Right lung (tissue), 5 donors: ENCODE data around the gene EP400. TPM values are rescaled to one million over a fixed set of nuclear protein-coding genes. Genes with fewer than 3 reads are reported as not detected.

ENCODE experiments used
- DNase-seq, 2 donors: peaks; one replicate each; pipeline ENCODE4 v3.0.0-alpha.2; 2013
- polyA plus RNA-seq, 5 donors: library from polyadenylated mRNA; unstranded; fragments of 120-200 nt; gene quantifications; one replicate each; pipeline versions ENCODE4 v1.2.1 to v1.2.3, GENCODE V29; 2013; ENCODE audit warnings: inconsistent platforms in 1 of 5, low replicate concordance in 1 of 5; ENCODE audit not compliant: insufficient read length in 5 of 5, insufficient read depth in 1 of 5

The EP400 gene
- polyA plus RNA-seq, 5 donors = 34.5 to 41.0 (median 38.9) TPM

GRCh38 chr12:131986910-131987309 lies 37.2 kb downstream of the EP400 start:
- no peak for DNase-seq

- DNase-seq = no peak
Observed at GRCh38 chr12:131987552-131987951, 37.8 kb downstream of the EP400 start.

- no peak for DNase-seq
Observed at GRCh38 chr12:131988054-131988796, 38.5 kb downstream of the EP400 start.

DNA sequence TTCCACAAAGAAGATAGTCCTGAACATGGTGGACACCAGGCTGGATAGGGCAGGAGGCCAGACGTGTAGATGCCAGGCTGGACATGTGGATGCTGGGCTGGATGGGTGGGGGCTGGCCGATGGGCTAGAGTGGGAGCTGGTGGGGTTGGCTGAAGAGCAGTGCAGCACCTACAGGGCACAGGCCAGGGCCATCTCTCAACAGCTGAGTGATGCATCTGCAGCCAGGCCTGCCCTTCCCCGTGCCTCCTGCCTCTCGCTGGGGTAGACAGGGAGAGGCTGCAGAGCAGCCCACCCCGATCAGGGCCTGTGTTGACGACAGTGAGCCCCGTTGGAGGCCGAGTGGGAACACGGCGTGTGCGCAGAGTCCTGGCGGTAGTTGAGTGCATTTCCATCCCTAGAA lies 39.3 kb downstream of the EP400 start:
- DNase-seq = no peak

DNA sequence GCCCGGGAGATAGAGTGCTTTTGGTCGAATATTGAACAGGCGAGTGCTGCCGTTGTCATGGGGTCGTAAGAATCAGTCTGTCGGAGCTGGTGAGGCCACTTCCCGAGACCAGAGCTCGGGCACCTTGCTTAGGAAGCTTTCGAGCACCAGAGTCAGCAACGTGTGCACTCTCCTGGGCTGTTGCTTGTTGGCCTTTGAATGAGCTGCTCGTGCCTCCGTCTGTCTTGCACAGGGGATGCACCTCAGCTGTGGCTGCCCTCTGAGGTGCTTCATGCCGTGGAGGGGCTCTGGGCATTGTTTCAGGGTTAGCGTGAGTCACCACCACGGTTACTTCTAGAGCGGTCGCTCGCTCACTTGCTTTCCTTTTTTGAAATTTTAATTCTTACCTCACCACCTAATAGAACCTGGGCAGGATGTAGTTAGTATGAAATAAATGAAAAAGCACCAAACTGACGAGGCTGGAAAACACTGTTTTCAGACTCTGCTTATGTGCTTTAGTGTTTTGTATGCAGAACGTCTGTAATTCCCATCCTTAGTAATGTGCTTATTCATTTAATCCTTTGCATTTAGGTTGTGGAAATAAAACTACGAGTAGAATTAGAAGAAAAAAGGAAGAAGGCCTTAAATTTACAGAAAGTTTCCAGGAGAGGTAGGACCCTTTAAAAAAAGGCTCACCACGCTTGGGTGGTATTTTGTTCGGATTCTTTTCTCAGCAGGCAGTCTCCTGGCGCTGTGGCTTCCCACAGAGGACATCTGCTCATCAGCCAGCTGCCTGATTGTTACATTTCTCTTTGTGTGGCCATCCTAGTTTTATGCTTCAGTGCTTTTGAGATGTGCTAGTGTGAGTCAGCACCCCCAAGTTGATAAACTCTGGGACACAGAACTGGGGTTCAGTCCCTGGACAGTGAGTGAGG lies 40.6 kb downstream of the EP400 start:
- no peak for DNase-seq

DNA sequence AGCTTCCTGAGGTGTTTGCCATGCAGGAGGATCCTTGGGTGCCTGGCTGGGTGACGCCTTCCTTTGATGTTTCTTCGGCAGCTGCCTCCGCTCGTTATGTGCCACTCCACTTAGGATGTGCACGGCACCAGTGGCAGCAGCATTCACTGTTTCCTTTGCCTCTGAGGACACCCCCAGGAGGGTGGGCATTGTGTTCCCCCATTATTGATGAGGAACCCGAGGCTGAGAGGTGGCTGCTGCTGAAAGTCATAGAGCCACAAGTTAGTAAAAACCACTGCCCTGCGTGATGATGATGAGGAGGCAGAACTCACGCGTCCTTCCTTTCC lies 41.2 kb downstream of the EP400 start:
- no peak for DNase-seq

- no peak for DNase-seq
Observed at GRCh38 chr12:131991816-131992430, 42.2 kb downstream of the EP400 start.

DNA sequence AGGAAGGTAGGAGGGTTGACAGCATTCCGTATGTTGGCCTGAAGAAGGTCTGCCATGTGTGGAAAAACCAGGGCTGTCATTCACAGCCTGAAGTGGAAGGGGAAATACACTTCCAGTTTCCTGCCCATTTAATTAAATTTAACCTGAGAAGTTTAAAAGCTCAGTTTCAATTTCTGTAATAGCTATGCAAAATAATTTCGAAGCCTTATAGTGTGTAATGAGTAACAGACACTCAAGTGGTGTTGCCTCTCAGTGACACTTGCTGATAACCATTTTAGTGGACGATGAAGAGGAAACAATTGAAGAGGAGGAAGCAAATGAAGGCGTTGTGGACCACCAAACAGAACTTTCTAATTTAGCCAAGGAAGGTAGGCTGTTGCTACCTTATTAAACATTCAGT lies 44.8 kb downstream of the EP400 start:
- DNase-seq = no peak

DNA sequence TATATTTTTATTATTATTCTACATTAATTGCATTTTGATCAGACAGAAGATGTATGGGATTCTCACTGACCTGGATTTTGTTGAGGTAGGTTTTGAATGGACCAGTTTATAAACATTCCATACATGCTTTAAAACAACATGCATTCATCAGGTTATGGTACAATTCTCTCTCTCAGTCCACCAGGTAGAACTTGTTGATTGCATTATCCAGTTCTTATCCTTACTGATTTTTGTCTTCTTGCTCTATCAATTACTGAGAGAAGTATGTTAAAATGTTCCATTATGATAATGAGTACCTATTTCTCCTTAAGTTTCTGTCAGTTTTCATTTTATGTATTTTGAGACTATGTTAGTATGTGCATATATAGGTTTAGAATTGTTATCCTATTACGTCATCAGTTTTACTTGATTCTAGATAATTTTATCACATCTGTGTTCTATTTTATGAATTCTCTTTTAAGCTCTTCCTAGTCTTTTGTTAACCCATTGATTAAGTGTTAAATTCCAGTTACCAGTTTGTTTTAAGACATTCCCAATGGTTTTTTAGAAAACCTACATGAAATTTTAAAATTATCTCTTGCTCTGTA lies 50.6 kb downstream of the EP400 start:
- DNase-seq = no peak

- no peak for DNase-seq
Observed at GRCh38 chr12:132003846-132004245, 54.1 kb downstream of the EP400 start.

DNA sequence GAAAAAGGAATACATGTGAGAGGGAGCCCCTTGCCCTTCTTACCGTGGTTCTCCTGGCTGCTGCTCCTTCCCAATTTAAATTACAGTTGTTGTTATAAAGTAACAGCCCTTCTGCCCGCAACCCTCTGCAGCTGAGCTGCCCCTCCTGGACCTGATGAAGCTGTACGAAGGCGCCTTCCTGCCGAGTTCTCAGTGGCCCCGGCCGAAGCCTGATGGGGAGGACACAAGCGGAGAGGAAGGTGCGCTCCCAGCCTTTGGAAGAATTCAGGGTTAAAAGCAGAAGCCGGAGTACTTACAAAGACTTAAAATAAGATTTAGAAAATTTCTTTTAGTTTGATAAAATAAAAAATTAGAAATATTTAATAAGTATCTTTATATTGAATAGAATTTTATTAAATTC lies 55.2 kb downstream of the EP400 start:
- DNase-seq = no peak

DNA sequence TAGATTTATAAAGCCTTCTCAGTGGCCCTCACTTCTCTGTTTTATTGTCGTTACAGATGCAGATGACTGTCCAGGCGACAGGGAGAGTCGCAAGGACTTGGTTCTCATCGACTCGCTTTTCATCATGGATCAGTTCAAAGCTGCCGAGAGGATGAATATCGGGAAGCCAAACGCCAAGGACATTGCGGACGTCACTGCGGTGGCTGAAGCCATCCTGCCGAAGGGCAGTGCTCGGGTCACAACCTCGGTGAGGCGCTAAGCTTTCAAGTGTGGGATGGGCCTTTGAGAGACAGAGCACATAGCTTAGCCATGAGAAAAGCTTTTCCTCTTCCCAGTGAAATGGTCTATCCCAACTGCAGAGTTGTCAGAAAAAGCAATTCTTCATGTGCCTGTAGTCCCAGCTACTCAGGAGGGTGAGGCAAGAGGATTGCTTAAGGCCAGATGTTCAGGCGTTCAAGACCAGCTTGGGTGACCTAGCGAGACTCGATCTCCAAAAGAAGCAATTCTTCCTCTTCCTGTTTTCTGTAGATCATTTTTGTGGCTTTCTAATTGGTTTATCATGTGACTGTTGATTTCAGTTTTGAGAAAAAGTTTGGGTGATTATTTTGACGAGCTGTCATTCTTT lies 56.4 kb downstream of the EP400 start:
- no peak for DNase-seq

GRCh38 chr12:132007041-132007440 lies 57.3 kb downstream of the EP400 start:
- DNase-seq = no peak

GRCh38 chr12:132009336-132009859 lies 59.7 kb downstream of the EP400 start:
- DNase-seq = no peak

DNA sequence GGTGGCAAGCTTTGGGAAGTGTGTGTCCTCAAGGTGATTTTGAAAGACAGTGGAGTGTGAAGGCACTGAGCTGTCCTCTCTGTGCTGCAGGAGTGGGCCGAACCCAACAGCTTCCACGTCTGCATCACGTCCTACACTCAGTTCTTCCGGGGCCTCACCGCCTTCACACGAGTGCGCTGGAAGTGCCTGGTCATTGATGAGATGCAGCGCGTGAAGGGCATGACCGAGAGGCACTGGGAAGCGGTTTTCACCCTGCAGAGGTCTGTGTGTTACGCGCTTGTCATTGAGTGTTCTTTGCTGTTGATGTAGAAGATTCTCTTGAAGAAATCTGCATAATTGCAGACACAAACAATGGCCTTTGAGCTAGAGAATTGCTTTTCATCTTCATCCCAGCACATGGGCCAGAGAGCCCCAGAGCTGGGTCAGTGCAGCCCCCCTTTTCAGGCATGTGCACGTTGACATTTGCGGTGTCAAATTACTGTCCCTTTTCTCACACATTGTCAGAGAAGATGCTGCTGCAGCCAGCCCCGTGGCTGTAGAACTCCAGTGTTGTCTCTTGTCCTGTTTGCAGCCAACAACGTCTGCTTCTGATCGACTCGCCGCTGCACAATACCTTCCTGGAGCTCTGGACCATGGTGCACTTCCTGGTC lies 63.3 kb downstream of the EP400 start:
- DNase-seq = no peak

GRCh38 chr12:132014092-132014914 lies 64.6 kb downstream of the EP400 start:
- DNase-seq = no peak

GRCh38 chr12:132014915-132015280 lies 65.2 kb downstream of the EP400 start:
- no peak for DNase-seq

- no peak for DNase-seq
Observed at GRCh38 chr12:132015686-132016430, 66.1 kb downstream of the EP400 start.

DNA sequence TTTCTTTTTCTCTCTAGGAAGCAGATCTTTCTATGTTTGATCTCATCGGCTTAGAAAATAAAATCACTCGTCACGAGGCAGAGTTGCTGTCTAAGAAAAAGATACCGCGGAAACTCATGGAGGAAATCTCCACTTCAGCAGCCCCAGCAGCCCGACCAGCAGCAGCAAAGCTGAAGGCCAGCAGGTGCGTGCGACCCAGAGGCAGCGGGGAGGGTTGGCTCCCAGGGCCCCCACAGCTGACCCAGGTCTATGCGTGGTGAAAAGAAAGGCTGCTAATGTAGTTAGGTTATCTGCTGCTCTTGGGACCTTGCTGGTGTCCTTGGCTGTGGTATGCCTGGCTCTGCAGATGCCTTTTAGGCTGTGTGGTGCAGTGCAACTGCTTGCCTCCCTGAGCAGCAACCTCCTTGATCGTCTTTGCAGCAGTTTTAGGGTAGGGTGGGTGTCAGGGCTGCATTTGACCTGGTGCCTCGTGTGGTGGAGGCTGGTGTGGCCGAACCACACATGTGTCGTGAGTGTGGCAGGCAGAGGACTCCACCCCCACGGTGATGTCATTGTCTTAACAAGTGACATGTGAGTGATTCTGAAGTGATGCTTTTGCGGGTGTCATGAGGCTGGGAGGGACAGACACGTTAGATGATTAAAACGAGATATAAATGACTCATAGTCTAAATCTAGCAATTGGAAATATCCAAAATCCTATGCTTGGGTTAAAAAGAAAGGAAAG lies 68.6 kb downstream of the EP400 start:
- no peak for DNase-seq
